ENCODE measurements around the gene ZNF28. TPM values are rescaled to one million over a fixed set of nuclear protein-coding genes. Genes with fewer than 3 reads are reported as not detected.
A peak's percentile ranks its signal among the peaks of the same experiment; 100 is the strongest.
"Not testable (repeated sequence)": the region's sequence is repeated elsewhere in the genome, so short reads cannot be mapped to it uniquely, and the experiment has no call there.

The ZNF28 gene
- 10 to 100 TPM; 16.7 to 25.6 TPM for total RNA-seq
- polyA plus RNA-seq = 10 to 100 TPM in 2 of 3 donors, 1 to 10 TPM in 1; 8.9 to 13.3 (median 13.1) TPM
- 3.9 to 31.4 (median 24.8) reads per million in 6 experiments for total RNA-seq

DNA sequence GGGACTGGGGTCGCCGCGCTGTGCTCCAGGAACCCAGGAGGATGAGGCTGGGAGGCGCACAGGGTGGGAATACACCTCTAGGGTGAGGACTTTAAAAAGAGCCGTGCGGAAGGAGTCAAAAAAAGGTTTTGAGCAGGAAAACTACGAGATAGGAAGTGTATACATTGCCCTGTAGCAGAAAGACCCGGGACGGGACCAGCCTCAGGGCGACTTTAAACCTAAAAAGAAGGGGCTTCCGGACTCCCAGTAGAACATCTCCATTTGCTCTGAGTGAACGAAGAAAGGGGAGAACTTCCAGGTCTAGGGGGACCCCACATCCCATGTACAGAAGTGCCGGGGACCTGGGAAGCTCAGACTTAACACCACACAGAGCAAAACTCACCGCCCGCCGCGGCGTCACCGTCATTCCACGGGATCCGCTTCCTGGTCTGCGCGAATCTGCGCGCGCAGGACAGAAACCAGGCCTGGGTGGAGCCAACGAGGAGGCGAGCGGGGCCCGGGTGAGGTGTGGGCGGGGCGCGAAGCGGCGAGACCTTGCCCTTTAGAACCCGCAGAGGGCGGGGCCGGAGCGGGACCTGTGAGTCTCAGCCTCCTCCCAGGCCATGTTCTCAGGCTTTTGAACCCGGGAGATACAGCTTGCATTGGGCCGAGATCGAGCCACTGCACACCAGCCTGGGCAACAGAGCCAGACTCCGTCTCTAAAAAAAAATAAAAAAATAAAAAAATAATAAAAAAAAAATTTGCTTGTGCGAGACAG is at the start of gene ZNF28:
TSS of gene ZNF28 (minus strand) at position 430 of the 757 bp plus-strand sequence. CDS start 3,675 bp downstream, outside the sequence.
- POLR2A ChIA-PET = interaction anchor here (1.0 kb wide), 1 partner anchor 144 kb away, joined by 3 read pairs; no protein-coding TSS in a partner anchor
- peaks cover 22 to 48% (median 30%) of the 10 kb centered on the region in 3 donors for H3K36me3 Mint-ChIP-seq
- H3K4me1 Mint-ChIP-seq = peaks cover 12 to 20% (median 19%) of the 10 kb centered on the region in 4 donors
- ATAC-seq (peak; percentile 99), DNase-seq (peak; percentile 36 to 84 (median 56))
- H3K4me3 Mint-ChIP-seq = peak within 1 kb of the TSS; percentile 84 to 96 (median 94)
- not testable (repeated sequence) for H3K27me3 Mint-ChIP-seq
- peak within 1 kb of the TSS; percentile 81 to 96 (median 92) for H3K27ac Mint-ChIP-seq
- H3K9me3 Mint-ChIP-seq = peaks cover 0 to 57% (median 18%) of the 10 kb centered on the region in 9 donors

DNA sequence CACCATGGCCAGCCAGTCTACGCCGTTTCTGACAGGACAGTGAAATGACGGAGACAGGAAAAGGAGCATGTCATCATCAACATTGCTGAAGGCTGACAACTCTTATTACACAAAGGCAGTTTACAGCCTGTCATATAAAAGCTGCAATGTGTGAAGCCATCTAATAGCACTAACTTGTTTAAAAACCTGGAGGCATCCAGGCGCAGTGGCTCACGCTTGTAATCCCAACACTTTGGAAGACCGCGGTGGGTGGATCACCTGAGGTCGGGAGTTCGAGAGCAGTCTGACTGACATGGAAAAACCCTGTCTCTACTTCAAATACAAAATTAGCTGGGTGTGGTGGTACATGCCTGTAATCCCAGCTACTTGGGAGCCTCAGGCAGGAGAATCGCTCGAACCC is 46.6 kb upstream of the ZNF28 start:
- H3K27ac Mint-ChIP-seq, POLR2A ChIA-PET, H3K4me1 Mint-ChIP-seq, ATAC-seq, DNase-seq, H3K4me3 Mint-ChIP-seq, H3K27me3 Mint-ChIP-seq: not testable (repeated sequence)
- H3K36me3 Mint-ChIP-seq = peaks cover 4 to 47% (median 30%) of the 10 kb centered on the region in 3 donors
- peaks cover 1 to 35% (median 26%) of the 10 kb centered on the region in 9 donors for H3K9me3 Mint-ChIP-seq

DNA sequence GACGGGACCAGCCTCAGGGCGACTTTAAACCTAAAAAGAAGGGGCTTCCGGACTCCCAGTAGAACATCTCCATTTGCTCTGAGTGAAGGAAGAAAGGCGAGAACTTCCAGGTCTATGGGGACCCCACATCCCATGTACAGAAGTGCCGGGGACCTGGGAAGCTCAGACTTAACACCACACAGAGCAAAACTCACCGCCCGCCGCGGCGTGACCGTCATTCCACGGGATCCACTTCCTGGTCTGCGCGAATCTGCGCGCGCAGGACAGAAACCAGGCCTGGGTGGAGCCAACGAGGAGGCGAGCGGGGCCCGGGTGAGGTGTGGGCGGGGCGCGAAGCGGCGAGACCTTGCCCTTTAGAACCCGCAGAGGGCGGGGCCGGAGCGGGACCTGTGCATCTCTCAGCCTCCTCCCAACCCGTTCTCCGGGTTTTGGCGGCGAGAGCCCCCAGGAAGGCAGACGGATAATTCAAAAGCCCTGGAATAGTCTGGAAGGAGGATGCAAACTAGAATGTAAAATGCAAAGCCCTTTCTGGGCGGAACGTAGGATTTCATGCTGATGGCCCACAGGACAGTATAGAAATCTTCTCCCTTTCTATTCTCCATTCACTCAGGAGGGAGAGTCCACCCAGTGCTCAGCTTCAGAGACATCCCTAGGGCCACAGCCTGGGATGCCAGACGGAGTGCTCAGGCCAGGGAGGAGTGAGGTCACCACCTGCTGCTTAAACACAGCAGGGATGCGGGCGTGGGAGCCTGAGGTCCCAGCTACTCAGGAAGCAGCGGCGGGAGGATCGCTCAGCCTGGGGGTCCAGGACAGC is 36.2 kb upstream of the ZNF28 start, which contains the start of gene ZNF468:
TSS of gene ZNF468 (minus strand) at position 242 of the 814 bp plus-strand sequence. CDS start 3,347 bp downstream, outside the sequence.
- DNase-seq (peak; percentile 56 to 85 (median 74)), ATAC-seq (peak; percentile 98 to 99)
- POLR2A ChIA-PET, H3K27me3 Mint-ChIP-seq: not testable (repeated sequence)
- Mint-ChIP-seq H3K4me1 (peaks cover 13 to 32% (median 30%) of the 10 kb centered on the region in 4 donors), H3K27ac (peak within 1 kb of the TSS; percentile 85 to 96 (median 94)), H3K4me3 (peak within 1 kb of the TSS; percentile 86 to 99 (median 94)), H3K36me3 (peaks cover 14 to 43% (median 31%) of the 10 kb centered on the region in 3 donors), H3K9me3 (peaks cover 0 to 27% (median 3%) of the 10 kb centered on the region in 9 donors)

DNA sequence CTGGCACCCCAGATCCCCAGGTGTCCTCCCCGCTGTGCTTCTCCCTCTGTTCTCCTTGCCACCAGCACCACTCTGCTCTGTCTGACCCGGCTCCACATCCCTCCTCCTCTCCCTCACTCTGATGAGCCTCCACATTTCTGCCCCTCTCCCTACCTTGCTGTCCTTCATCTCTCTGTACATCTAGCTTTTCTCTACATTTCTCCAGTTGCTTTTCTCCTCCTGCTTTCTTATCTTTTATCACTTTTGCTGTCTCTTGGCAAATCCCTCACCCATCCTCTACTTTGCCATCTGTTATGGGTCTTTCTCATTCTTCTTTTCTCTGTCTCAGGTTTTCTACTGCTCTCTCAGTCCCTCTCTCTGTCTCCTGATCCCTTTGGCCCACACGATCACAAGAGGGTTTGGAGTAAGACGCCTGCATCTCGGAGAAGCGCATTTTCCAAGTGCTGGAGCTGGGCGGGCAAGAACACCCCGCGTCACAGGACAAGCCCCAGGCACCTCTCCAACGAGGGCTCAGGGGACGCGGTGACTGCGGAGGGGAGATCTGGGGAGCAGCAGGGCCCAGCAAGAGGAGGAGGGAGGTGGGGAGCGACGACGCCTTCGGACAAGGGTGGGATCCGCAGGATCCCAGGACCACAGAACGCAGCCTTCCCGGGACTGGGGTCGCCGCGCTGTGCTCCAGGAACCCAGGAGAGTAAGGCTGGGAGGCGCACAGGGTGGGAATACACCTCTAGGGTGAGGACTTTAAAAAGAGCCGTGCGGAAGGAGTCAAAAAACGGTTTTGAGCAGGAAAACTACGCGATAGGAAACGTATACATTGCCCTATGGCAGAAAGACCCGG is 35.3 kb upstream of the ZNF28 start:
- ATAC-seq (peak; percentile 6 to 35), DNase-seq (peak in 2 of 10 donors; percentile 0 to 17)
- H3K27me3 Mint-ChIP-seq, POLR2A ChIA-PET: not testable (repeated sequence)
- H3K4me1 Mint-ChIP-seq = peaks cover 13 to 32% (median 30%) of the 10 kb centered on the region in 4 donors
- peaks cover 10 to 49% (median 39%) of the 10 kb centered on the region in 3 donors for H3K36me3 Mint-ChIP-seq
- peaks cover 0 to 22% (median 3%) of the 10 kb centered on the region in 9 donors for H3K9me3 Mint-ChIP-seq
- peak overlapping the region; percentile 86 to 99 (median 94) for H3K4me3 Mint-ChIP-seq
- H3K27ac Mint-ChIP-seq = peak overlapping the region; percentile 85 to 96 (median 94)

DNA sequence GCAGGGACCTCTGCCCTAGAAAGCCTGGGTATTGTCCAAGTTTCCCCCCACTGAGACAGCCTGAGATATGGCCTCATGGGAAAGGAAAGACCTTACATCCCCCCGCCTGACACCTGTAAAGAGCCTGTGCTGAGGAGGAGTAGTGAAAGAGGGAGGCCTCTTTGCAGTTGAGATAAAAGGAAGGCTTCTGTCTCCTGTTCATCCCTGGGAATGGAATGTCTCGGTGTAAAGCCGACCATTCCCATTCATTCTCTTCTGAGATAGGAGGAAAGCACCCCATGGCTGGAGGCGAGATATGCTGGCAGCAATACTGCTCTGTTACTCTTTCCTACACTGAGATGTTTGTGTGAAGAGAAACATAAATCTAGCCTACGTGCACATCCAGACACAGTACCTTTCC is 25.9 kb upstream of the ZNF28 start:
- H3K4me1 Mint-ChIP-seq, H3K27me3 Mint-ChIP-seq, ATAC-seq, DNase-seq, H3K27ac Mint-ChIP-seq, POLR2A ChIA-PET: not testable (repeated sequence)
- H3K36me3 Mint-ChIP-seq = peaks cover 60 to 97% (median 94%) of the 10 kb centered on the region in 3 donors
- peak overlapping the region in 1 of 10 donors; percentile 24 for H3K4me3 Mint-ChIP-seq
- peaks cover 0 to 86% (median 34%) of the 10 kb centered on the region in 9 donors for H3K9me3 Mint-ChIP-seq

DNA sequence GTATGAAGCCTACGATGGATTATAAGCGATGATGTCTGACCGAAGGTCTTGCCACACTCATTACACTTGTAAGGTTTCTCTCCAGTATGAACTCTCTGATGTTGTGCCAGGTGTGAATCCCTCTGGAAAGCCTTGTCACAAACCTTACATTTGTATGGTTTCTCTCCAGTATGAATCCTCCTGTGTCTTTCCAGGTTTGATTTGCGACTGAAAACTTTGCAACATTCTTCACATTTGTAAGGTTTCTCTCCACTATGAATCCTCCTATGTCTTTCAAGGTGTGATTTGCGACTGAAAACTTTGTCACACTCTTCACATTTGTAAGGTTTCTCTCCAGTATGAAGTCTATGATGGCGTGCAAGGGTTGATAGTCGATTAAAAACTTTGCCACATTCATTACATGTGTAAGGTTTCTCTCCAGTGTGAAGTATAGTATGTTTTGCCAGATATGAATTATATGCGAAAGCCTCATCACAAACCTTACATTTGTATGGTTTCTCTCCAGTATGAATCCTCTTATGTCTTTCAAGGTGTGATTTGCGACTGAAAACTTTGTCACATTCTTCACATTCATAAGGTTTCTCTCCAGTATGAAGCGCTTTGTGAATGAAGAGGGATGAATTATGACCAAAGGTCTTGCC is 19.5 kb upstream of the ZNF28 start:
- POLR2A ChIA-PET, ATAC-seq, DNase-seq, H3K27ac Mint-ChIP-seq, H3K4me3 Mint-ChIP-seq, H3K4me1 Mint-ChIP-seq, H3K27me3 Mint-ChIP-seq: not testable (repeated sequence)
- Mint-ChIP-seq H3K9me3 (peaks cover 9 to 97% (median 53%) of the 10 kb centered on the region in 9 donors), H3K36me3 (peaks cover 69 to 93% (median 80%) of the 10 kb centered on the region in 3 donors)

DNA sequence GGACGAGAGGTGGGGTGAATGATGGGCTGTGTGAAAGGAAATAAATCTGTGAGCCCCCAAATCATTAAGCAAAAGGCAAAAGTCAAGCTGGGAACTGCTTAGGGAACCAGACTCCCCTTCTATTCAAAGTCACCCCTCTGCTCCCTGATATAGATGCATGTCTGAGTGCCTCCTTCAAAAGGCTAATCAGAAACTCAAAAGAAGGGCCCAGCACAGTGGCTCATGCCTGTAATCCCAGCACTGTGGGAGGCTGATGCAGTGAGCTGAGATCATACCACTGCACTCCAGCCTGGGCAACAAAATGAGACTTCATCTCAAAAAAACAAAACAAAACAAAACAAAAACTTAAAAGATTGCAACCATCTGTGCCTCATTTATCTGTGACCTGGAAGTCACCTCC is 12.9 kb upstream of the ZNF28 start:
- H3K4me3 Mint-ChIP-seq, DNase-seq, H3K4me1 Mint-ChIP-seq, ATAC-seq, H3K27me3 Mint-ChIP-seq, POLR2A ChIA-PET: not testable (repeated sequence)
- peaks cover 18 to 87% (median 46%) of the 10 kb centered on the region in 9 donors for H3K9me3 Mint-ChIP-seq
- H3K36me3 Mint-ChIP-seq = peaks cover 23 to 65% (median 54%) of the 10 kb centered on the region in 3 donors
- H3K27ac Mint-ChIP-seq = peak overlapping the region in 1 of 10 donors; percentile 89

DNA sequence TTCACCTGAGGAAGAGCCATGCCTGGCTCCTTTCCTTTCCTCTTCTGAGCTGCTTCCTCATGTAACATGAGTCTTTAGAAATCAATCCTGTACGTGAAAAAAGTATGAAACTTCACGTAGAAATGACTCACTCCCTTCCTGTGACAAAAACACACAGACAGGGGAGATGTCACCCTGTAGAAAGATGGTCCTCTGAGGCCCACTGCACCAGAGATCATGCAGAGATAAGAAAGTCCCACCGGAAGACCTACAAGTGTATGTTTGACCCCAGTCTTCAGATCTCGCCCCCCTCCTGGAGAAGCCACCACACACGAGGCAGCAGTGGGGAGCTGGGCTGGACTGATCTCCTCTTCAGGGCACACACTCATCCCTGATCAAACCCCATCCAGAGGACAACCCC is 12.1 kb upstream of the ZNF28 start:
- H3K4me3 Mint-ChIP-seq, H3K4me1 Mint-ChIP-seq, DNase-seq, POLR2A ChIA-PET, ATAC-seq, H3K27me3 Mint-ChIP-seq: not testable (repeated sequence)
- Mint-ChIP-seq H3K36me3 (peaks cover 23 to 60% (median 51%) of the 10 kb centered on the region in 3 donors), H3K27ac (peak overlapping the region in 2 of 10 donors; percentile 74 to 89), H3K9me3 (peaks cover 18 to 81% (median 46%) of the 10 kb centered on the region in 9 donors)

DNA sequence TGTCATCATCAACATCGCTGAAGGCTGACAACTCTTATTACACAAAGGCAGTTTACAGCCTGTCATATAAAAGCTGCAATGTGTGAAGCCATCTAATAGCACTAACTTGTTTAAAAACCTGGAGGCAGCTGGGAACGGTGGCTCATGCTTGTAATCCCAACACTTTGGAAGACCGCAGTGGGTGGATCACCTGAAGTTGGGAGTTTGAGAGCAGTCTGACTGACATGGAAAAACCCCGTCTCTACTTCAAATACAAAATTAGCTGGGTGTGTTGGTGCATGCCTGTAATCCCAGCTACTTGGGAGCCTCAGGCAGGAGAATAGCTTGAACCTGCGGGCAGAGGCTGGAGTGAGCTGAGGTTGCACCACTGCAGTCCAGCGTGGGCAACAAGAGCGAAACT is 8.4 kb upstream of the ZNF28 start:
- ATAC-seq, H3K4me3 Mint-ChIP-seq, DNase-seq, H3K27me3 Mint-ChIP-seq, H3K27ac Mint-ChIP-seq, H3K4me1 Mint-ChIP-seq: not testable (repeated sequence)
- H3K9me3 Mint-ChIP-seq = peaks cover 7 to 78% (median 34%) of the 10 kb centered on the region in 9 donors
- H3K36me3 Mint-ChIP-seq = peaks cover 3 to 49% (median 41%) of the 10 kb centered on the region in 3 donors
- POLR2A ChIA-PET = interaction anchor here (0.6 kb wide), 1 partner anchor 16 kb away, joined by 3 read pairs; no protein-coding TSS in a partner anchor

DNA sequence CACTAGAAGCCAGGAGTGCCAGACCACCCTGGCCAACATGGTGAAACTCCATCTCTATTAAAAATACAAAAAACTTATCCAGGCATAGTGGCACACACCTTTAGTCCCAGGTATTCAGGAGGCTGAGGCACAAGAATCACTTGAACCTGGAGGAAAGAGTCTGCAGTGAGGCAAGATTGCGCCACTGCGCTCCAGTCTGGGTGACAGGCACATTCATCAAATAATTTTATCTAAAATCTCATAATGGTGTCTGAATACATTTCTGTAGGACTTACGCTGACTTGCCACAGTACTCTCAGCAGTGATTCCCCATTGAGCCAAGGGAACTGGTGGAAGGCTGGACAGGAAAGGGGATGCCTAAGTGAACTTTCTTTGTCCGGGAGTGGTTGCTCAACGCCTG is 4.3 kb upstream of the ZNF28 start:
- POLR2A ChIA-PET = no interaction called here
- Mint-ChIP-seq H3K27me3 (no peaks in the 10 kb centered on the region), H3K27ac (no peak overlapping the region), H3K4me3 (peak overlapping the region in 1 of 10 donors; percentile 29), H3K36me3 (peaks cover 1 to 36% (median 23%) of the 10 kb centered on the region in 3 donors), H3K4me1 (peaks cover 3 to 6% (median 4%) of the 10 kb centered on the region in 4 donors), H3K9me3 (peaks cover 0 to 67% (median 21%) of the 10 kb centered on the region in 9 donors)
- DNase-seq = no peak
- ATAC-seq = no peak

DNA sequence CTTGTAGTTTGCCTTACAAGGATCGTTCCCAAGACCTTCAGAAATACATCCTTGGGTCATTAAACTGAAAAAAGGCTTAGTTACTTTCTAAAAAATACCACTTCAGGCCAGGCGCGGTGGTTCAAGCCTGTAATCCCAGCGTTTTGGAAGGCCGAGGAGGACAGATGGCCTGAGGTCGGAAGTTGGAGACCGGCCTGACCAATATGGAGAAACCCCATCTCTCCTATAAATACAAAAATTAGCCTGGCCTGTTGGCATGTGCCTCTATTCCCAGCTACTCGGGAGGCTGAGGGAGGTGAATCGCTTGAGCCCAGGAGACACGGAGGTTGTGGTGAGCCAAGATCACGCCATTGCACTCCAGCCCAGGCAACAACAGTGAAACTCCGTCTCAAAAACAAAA is 2.2 kb upstream of the ZNF28 start:
- peaks cover 9 to 18% (median 12%) of the 10 kb centered on the region in 4 donors for H3K4me1 Mint-ChIP-seq
- DNase-seq (no peak), ATAC-seq (no peak)
- POLR2A ChIA-PET = no interaction called here
- H3K4me3 Mint-ChIP-seq = no peak overlapping the region
- H3K36me3 Mint-ChIP-seq = peaks cover 9 to 36% (median 21%) of the 10 kb centered on the region in 3 donors
- no peaks in the 10 kb centered on the region for H3K27me3 Mint-ChIP-seq
- peaks cover 0 to 60% (median 17%) of the 10 kb centered on the region in 9 donors for H3K9me3 Mint-ChIP-seq
- no peak overlapping the region for H3K27ac Mint-ChIP-seq
